Measurements from ENCODE around the gene PROZ. TPM values are rescaled to one million over a fixed set of nuclear protein-coding genes. Genes with fewer than 3 reads are reported as not detected.

Gene PROZ
- not detected in 2 replicates for total RNA-seq

GRCh38 chr13:113157929-113158747 lies at the start of gene PROZ:
Gene PROZ (plus strand): TSS chr13:113158648. CDS start chr13:113158661, 13 bp downstream.

GRCh38 chr13:113122550-113123225 lies 35.8 kb upstream of the PROZ start, which contains the start of gene F10:
Gene F10 (plus strand): TSS chr13:113122799. CDS start chr13:113122856, 57 bp downstream.

GRCh38 chr13:113208421-113209335 lies 50.2 kb downstream of the PROZ start, which contains the start of gene PCID2:
Gene PCID2 (minus strand): TSS chr13:113208669. CDS start chr13:113208634, 35 bp downstream.

GRCh38 chr13:113209336-113209758 lies 50.9 kb downstream of the PROZ start, which contains the start of gene CUL4A:
Gene CUL4A (plus strand): TSS chr13:113209613. CDS start chr13:113209628, 15 bp downstream.

Small RNA genes within 50 kb of the gene (small RNA-seq; reads per million reads assigned to genes)
- gene AL137002.1 = not detected

Other genes with a start within 250 kb of the PROZ start
- 0.39 and 0.65 TPM in 2 replicates for gene MCF2L, start 189.4 kb upstream of the PROZ start, total RNA-seq
- not detected in 2 replicates for gene F7, start 52.9 kb upstream of the PROZ start, total RNA-seq
- not detected in 2 replicates for gene F10, start 35.8 kb upstream of the PROZ start, total RNA-seq
- gene PCID2, start 50.0 kb downstream of the PROZ start, total RNA-seq = 48.6 and 50.8 TPM in 2 replicates
- gene CUL4A, start 51.0 kb downstream of the PROZ start, total RNA-seq = 112 and 114 TPM in 2 replicates
- 156 and 180 TPM in 2 replicates for gene LAMP1, start 138.6 kb downstream of the PROZ start, total RNA-seq
- gene GRTP1, start 205.5 kb downstream of the PROZ start, total RNA-seq = 2.1 and 3.2 TPM in 2 replicates